ENCODE data around the gene NFIB.

The NFIB gene

GRCh38 chr9:14313951-14314423, at the start of gene NFIB:
Gene NFIB (minus strand): TSS chr9:14314141. CDS start chr9:14313511, 630 bp downstream.
- DNase-seq: no peak

GRCh38 chr9:14362175-14362574, 48.2 kb upstream of the NFIB start:
- DNase-seq: no peak

- no peak for DNase-seq
Measured at GRCh38 chr9:14361074-14361473, 47.1 kb upstream of the NFIB start.

- DNase-seq: no peak
Measured at GRCh38 chr9:14358523-14358922, 44.6 kb upstream of the NFIB start.

- DNase-seq: no peak
Measured at GRCh38 chr9:14356351-14357265, 42.7 kb upstream of the NFIB start.

- DNase-seq: no peak
Measured at GRCh38 chr9:14354201-14354600, 40.3 kb upstream of the NFIB start.

GRCh38 chr9:14353222-14354056, 39.5 kb upstream of the NFIB start:
- DNase-seq: peak; percentile 70

- DNase-seq: no peak
Measured at GRCh38 chr9:14352503-14352902, 38.6 kb upstream of the NFIB start.

GRCh38 chr9:14351221-14351836, 37.4 kb upstream of the NFIB start:
- DNase-seq: no peak

GRCh38 chr9:14350754-14351153, 36.8 kb upstream of the NFIB start:
- DNase-seq: no peak

GRCh38 chr9:14350349-14350728, 36.4 kb upstream of the NFIB start:
- DNase-seq: no peak

GRCh38 chr9:14349447-14350348, 35.8 kb upstream of the NFIB start:
- no peak for DNase-seq

- no peak for DNase-seq
Measured at GRCh38 chr9:14349146-14349446, 35.2 kb upstream of the NFIB start.

- no peak for DNase-seq
Measured at GRCh38 chr9:14348373-14349145, 34.6 kb upstream of the NFIB start.

- DNase-seq: no peak
Measured at GRCh38 chr9:14348123-14348372, 34.1 kb upstream of the NFIB start.

- DNase-seq: no peak
Measured at GRCh38 chr9:14347406-14348122, 33.6 kb upstream of the NFIB start.

- no peak for DNase-seq
Measured at GRCh38 chr9:14346811-14347405, 33.0 kb upstream of the NFIB start.

GRCh38 chr9:14346231-14346791, 32.4 kb upstream of the NFIB start:
- no peak for DNase-seq

- DNase-seq: no peak
Measured at GRCh38 chr9:14345354-14346230, 31.7 kb upstream of the NFIB start.

Data from stimulated activated naive CD4-positive, alpha-beta T cell treated with Interleukin-2 at 50 U/mL for 16 hours (primary cell).